WTC11 (cell line): ENCODE measurements around the gene GSTO2.

Experiments
- CDX4 ChIP-seq: fragments of 250-450 bp; sonication (Bioruptor Pico); IDR thresholded peaks from 2 replicates; pipeline ENCODE4 v1.9.0; 2021; ENCODE audit warnings: moderate library complexity, mild to moderate bottlenecking, inconsistent platforms, borderline replicate concordance
- CREB1 ChIP-seq: sonication (generic); formaldehyde crosslinking; IDR thresholded peaks from 2 replicates; pipeline ENCODE4 v1.8.0; 2023; ENCODE audit warnings: mild to moderate bottlenecking, missing genetic modification reagents
- CTCF ChIP-seq: fragments of 200-600 bp; IDR thresholded peaks from 2 replicates; pipeline ENCODE4 v1.8.0; 2022; ENCODE audit warnings: antibody characterized with exemption
- NR2C2 ChIP-seq: sonication (generic); formaldehyde crosslinking; IDR thresholded peaks from 2 replicates; pipeline ENCODE4 v1.8.0; 2022; ENCODE audit warnings: mild to moderate bottlenecking, missing genetic modification reagents
- ZBTB21 ChIP-seq: sonication (generic); formaldehyde crosslinking; IDR thresholded peaks from 2 replicates; pipeline ENCODE4 v1.8.1; 2023; ENCODE audit warnings: mild to moderate bottlenecking, missing genetic modification reagents, borderline replicate concordance
- TF ChIP-seq, protein P1 (sequence below): sonication (generic); formaldehyde crosslinking; IDR thresholded peaks from 2 replicates; pipeline ENCODE4 v1.8.0; 2022; ENCODE audit warnings: mild to moderate bottlenecking, missing genetic modification reagents

- TF ChIP-seq CTCF: no peak
- TF ChIP-seq, protein P1, sequence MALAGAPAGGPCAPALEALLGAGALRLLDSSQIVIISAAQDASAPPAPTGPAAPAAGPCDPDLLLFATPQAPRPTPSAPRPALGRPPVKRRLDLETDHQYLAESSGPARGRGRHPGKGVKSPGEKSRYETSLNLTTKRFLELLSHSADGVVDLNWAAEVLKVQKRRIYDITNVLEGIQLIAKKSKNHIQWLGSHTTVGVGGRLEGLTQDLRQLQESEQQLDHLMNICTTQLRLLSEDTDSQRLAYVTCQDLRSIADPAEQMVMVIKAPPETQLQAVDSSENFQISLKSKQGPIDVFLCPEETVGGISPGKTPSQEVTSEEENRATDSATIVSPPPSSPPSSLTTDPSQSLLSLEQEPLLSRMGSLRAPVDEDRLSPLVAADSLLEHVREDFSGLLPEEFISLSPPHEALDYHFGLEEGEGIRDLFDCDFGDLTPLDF: no peak
- no peak for TF ChIP-seq CDX4 (CRISPR knock-in tag)
- no peak for TF ChIP-seq ZBTB21 (CRISPR knock-in tag)
- no peak for TF ChIP-seq CREB1
- TF ChIP-seq NR2C2: no peak
These were observed 65.6 kb downstream of the GSTO2 start for GRCh38 chr10:104334561-104334960.
